ENCODE results near the gene KIF3C.
"Not testable (repeated sequence)": the region's sequence is repeated elsewhere in the genome, so short reads cannot be mapped to it uniquely, and the experiment has no call there.

Gene KIF3C

DNA sequence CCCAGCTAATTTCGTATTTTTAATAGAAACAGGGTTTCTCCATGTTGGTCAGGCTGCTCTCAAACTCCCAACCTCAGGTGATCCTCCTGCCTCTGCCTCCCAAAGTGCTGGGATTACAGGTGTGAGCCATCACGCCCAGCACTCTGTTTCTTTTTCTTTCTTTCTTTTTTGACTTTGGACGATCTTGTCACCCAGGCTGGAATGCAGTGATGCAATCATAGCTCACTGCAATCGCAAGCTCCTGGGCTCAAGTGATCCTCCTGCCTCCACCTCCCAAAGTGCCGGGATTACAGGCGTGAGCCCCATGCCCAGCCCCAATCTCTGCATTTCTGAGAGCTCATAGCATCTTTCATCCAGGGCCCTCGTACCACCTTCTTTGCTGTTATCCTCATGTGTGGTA, 17.1 kb upstream of the KIF3C start:
- not testable (repeated sequence) for DNase-seq (ENCODE audit: low read depth, low spot score)

DNA sequence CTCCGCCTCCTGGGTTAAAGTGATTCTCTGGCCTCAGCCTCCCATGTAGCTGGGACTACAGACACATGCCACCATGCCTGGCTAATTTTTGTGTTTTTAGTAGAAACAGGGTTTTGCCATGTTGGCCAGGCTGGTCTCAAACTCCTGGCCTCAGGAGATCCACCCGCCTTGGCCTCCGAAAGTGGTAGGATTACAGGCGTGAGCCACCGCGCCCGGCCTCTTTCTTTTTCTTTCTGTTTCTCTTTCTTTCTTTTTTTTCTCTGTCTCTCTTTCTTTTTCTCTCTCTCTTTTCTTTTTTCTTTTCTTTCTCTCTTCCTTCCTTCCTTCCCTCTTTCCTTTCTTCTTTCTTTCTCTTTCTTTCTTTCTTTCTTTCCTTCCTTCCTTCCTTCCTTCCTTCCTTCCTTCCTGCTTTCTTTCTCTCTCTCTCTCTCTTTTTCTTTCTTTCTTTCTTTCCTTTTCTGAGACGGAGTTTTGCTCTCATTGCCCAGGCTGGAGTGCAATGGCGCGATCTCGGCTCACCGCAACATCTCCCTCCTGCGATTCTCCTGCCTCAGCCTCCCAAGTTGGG, 16.6 kb upstream of the KIF3C start:
- DNase-seq (ENCODE audit: low read depth, low spot score) = not testable (repeated sequence)

DNA sequence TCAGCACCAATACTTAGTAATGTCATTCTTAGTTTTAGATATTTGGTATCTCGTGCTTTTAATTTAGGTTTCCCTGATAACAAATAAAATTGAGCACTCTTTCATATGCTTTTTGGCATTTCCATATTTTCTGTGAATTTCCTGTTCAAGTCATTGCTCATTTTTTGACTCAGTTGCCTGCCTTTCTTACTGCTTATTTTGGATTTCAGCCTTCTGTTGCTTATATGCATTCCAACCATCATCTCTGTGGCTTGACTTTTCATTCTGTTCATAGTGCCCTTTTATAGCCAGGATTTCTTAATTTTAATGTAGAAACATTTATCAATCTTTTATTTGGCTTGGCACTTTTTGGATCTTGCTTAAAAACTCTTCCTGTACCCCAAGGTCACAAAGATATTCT, 14.5 kb upstream of the KIF3C start:
- no peak for DNase-seq (ENCODE audit: low read depth, low spot score)

DNA sequence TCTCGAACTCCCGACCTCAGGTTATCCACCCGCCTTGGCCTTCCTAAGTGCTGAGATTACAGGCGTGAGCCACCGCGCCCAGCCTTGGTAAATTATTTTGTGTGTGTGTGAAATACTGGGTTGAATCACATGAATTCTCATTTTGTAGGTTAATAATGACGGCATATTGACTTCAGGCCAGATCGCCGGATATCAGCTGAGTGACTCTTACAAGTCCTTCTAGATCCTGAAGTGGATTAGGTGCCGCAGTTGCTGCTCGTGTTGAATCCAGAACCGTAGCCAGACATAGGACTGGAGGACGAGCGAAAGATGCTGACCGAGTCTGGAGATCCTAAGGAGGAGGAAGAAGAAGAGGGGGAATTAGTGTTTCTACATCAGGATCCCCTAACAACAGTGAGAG, 12.2 kb upstream of the KIF3C start:
- no peak for DNase-seq (ENCODE audit: low read depth, low spot score)

DNA sequence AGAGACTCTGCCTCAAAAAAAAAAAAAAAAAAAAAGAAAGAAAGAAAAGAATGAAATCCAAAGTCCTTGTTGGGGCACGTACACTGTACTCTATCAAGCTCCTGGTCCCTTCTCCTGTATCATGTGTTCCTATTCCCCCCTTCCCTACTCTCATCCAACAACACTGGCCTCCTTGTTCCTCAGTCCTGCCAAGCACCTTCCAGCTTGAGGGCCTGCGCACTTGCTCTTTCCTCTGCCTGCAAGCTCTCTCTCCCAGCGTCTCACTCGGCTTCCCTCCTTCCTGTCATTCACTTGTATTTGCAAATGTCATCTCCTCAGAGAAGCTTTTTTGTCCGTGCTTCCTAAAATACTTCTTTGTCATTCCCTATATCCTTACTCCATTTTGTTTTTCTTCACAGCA, 10.8 kb upstream of the KIF3C start:
- no peak for DNase-seq (ENCODE audit: low read depth, low spot score)

DNA sequence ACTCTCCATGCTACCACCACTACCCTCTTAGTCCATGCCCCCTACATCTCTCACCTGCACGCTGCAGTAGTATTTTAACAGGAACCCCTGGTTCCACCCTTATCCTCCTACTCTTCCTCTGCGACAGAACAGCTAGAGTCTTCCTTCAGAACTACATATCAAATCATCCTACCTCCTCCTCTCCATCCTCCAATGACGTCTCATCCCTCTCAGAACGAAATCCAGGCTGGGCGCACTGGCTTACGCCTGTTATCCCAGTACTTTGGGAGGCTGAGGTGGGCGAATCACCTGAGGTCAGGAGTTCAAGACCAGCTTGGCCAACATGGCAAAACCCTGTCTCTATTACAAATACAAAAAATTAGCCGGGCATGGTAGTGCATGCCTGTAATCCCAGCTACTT, 10.3 kb upstream of the KIF3C start:
- no peak for DNase-seq (ENCODE audit: low read depth, low spot score)

DNA sequence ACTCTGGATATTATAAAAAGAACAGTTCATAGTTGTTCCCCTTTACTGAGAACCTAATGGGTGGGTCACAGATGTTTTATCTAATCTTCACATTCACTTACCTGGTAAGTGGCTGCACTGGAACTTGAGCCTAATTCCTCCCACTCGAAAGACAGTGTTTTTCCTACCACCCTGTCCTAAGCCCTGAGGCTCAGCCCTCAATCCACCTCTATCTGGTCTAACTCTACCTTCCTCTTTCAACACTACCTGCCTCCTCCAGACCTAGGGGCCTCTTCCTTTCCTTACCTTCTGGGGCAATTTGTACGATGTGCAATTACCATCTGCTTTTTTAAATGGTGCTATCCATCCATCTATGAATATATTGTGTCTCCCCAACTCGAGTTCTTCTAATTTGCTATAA, 9.7 kb upstream of the KIF3C start:
- no peak for DNase-seq (ENCODE audit: low read depth, low spot score)

DNA sequence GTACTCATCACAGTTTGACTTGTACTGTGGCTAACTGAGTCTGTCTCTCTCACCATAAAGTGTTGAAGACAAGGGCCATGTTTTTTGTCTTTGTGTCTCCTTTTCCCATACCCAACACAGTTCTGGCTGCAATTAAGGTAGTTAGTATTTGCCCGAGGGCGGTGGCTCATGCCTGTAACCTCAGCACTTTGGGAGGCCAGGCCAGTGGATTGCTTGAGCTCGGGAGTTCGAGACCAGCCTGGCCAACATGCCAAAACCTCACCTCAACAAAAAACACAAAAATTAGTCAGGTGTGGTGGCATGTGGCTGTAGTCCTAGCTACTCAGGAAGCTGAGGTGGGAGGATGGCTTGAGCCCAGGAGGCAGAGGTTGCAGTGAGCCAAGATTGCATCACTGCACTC, 6.9 kb upstream of the KIF3C start:
- no peak for DNase-seq (ENCODE audit: low read depth, low spot score)

DNA sequence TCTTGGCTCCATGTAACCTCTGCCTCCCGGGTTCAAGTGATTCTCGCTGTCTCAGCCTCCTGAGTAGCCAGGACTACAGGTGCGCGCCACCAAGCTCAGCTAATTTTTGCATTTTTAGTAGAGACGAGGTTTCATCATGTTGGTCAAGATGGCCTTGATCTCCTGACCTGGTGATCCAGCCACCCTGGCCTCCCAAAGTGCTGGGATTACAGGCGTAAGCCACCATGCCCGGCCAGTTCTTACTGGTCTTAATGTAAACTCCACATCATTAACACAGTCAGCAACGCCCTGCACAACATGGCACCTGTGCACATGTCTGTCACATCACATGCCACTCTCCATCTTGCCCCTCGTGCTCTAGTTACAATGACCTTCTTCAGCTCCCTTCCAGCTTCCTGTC, 5.8 kb upstream of the KIF3C start:
- DNase-seq (ENCODE audit: low read depth, low spot score) = no peak

DNA sequence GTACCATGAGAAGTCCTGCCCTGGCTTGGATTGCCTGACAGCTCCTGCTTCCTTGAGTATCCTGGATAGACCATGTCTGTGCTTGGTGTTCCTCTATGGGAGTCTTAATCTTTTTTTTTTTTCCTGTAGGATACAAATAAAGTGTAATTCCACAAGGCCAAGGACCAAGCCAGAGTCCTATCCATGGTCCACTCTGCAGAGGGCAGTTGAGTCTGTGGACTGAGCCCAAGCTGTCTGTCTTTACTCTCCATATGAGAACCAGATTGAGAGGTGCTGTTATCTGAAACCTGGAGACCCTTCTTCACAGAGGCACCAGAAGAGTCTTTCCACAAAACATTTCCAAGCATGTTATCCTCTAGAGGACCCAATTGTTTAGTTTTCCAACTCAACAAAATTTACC, 1.4 kb upstream of the KIF3C start:
- DNase-seq (ENCODE audit: low read depth, low spot score) = no peak

DNA sequence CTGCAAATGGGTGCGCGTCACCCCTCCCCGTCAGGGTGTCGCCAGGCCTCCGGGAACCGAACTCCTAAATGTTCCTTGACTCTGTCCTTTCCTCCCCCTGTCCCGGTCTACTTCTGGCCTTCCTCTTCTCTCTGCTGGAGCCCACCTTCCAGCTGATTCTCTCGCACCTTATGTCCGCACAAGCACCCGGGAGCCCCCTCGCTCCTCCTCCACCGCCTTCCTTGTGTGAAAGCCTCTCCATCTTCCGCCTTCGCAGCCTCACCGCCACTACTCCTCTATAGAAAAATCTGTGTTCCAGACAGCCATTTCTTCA, 627 bp upstream of the KIF3C start:
- DNase-seq (ENCODE audit: low read depth, low spot score) = no peak

DNA sequence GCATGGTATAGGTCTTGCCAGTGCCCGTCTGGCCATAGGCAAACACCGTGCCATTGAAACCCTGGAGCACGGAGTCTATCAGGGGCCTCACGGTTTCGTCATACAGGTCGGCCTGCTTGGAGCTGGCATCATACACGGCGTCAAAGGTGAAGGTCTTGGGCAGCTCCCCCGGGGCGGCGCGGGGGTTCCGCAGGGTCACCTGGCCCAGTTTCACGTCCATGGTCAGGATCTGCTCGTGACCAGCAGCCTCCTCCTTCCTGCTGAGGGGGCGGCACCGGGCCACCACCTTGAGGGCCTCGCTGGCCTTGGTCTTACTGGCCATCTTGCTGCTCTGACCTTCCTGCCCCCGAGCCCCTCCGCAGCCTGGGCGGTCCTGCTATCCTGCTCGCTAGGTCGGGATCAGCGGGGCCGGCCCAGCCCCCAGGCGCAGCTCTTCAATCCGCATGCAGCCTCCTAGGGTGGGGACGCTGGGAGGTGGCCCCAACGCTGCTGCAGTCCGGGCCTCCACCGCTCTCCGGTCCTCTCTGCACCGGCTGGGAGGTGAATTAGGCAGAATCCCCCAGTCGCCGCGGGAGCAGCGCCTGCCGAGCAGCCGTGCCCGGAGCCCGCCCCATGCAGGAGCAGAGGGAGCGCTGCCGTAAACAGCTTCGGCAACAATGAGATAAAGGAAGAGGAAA, 563 bp downstream of the KIF3C start:
- no peak for DNase-seq (ENCODE audit: low read depth, low spot score)

DNA sequence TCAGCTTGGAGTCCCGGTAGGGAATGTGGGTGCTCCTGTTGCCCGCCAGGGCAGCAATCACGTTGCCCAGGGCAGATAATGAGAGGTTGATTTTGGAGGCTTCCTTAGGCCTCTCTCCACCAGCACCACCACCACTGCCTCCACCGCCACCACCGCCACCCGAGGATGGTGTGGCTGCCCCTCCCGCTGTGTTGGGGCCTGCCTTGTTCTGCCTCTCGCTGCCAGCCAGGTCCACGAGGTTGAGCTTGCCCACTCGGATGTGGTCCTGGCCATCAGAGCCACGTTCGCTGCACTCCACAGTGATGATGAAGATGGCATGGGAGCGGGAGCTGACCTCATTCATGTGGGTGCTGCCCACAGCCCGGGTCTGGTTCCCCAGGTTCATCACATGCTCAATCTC, 1.3 kb downstream of the KIF3C start:
- DNase-seq (ENCODE audit: low read depth, low spot score) = no peak

DNA sequence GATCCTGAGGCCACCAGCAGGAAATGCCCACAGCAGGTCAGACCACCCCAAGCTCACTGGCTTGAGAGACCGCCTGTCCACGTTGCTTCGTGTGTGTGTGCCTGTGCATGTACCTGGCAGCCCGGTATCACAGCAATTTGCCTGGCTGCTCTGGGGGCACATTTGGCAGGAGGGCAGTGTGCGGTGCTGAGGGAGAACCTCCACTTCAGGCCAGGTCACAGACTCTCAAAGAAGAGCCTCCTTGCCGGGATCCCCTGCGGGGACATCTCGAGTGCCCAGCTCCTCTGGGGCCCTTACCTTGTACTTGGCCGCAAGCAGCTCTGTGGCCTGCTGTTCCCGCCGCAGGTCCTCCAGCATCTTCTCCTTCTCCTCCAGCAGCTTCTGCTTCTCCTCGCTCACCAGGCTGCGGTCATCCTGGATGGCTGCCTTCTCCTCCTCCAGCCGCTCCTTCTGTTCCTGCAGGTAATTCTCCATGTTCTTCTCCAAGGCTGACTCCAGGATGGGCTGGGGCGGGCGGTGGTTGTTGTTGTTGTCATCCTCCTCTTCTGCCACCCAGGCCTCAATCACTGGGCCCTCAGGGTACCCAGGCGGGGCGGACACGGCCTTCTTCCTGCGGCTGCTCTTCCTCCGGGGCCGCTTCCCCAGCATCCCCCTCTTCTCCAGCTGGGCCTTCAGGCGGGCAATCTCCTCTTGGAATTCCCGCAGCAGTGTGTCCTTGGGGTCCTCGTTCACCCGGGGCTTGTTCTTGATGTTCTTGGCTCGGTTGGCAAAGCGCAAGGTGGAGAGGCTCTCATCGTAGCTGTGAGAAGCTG, 2.0 kb downstream of the KIF3C start:
- no peak for DNase-seq (ENCODE audit: low read depth, low spot score)

DNA sequence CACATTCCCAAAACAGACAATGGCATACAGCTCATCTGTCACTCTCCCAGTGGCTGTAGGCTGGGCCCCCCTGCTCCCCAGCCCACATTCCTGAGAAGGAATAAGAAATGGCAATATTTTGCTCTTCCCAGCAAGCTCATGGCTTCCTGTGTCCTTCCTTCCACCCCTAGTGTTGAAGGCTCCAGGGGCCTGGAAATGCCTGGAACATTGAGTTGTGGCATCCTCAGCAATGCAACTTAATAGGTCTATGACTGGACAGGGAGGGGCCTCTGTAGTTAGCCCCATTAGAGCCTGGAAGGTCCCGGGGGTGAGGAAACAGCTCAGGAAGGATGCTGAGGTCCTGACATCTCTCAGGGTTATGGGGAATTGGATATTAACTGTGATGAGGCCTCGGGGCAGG, 3.3 kb downstream of the KIF3C start:
- no peak for DNase-seq (ENCODE audit: low read depth, low spot score)

DNA sequence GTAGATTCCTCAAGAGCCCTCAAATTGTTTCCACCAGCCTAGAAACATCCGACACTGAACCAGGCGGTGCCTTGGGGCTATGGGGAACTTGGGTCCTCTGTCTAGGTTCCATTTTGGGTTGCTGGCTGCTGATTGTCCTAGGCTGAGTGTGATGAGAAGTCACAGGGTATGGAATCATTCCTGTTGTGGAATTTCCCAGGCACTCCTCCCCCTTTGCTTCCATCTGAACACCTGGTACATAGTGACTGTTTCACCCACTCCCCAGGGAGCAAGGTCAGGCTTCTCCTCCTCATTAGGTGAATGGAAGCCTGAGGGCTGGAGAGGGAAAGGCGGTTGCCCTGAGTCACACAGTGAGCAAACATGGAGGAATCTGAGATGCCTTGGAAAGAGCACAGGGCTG, 4.5 kb downstream of the KIF3C start:
- DNase-seq (ENCODE audit: low read depth, low spot score) = no peak

DNA sequence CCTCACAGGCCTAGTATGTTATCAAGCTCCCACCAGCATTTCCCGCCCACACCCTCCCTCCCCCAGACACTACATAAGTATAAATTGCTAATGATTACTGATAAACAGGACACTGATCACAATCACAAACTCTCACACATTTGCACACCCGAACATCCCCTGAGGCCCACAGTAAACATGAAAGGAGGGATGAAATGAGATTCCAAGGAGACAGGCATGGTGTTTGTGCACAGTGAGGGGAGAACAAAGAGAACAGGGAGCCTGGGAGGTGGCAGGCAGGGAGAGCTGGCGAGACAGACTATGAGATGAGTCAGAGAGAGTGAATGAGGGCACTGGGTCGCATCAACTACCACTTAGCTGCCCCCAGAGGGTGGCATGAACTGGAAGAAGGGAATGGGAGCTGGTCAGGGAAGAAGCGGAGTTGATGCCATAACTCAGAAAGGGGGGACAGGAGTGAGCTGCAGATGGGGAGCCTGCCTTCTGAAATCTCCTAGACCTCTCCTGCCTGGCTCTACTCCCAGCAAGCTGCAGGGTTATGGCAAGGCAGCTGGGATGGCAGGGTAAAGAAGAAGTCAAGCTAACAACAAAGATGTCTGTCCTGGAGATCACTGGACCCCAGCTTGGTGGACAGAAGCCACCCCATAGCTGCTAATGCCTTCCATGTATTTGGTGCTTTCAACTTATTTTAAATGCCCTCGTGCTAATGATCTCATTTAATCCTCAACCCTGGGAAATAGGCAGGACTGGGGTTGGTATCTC, 5.1 kb downstream of the KIF3C start:
- DNase-seq (ENCODE audit: low read depth, low spot score) = no peak

DNA sequence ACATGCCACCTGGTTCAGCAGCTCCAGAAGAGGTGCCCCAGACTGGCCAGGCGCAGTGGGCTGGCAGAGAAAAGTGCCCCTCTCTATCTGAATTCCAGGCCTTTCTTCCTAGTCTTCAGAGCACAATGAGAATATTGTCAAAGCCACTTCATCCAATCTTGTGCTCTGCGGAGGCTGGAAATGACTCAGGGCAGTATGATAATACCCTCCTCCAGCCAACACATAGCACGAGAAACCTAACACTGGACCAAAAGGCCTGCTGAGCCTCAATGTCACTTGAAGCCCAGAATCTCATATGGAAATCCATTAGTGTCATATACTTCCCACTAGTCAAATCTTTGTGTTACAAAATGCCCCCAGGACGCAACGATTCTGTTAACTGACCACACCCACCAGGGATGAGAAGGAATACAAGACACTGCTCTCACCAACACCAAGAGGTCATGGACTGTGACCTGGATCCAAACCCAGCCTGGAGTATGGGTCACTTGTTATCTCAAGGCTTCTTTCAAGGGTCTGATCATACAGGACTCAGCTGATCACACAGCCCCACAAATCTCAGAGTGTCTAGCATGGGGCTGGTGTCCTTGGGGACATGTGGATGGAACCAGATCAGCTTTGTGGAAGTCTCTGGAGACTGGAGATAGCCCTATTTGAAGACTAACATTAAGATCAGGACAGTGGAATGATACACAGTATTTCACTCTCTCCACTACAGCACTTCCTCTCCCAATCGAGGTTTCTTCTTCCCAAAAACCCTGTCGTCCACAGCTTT, 10.1 kb downstream of the KIF3C start:
- no peak for DNase-seq (ENCODE audit: low read depth, low spot score)

DNA sequence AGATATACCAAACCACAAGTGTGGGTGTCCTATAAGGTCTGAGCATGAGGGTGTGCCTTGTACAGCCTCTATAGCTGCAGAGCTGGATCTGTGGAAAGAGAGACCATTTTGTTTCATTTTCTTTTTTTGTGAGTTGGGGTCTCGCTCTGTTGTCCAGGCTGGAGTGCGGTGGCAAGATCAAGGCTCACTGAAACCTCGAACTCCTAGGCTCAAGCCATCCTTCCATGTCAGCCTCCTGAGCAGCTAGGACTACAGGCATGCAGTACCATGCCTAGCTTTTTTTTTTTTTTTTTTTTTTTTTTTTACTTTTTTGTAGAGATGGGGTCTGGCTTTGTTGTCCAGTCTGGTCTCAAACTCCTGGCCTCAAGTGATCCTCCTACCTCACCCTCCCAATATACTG, 10.7 kb downstream of the KIF3C start:
- DNase-seq (ENCODE audit: low read depth, low spot score) = no peak

DNA sequence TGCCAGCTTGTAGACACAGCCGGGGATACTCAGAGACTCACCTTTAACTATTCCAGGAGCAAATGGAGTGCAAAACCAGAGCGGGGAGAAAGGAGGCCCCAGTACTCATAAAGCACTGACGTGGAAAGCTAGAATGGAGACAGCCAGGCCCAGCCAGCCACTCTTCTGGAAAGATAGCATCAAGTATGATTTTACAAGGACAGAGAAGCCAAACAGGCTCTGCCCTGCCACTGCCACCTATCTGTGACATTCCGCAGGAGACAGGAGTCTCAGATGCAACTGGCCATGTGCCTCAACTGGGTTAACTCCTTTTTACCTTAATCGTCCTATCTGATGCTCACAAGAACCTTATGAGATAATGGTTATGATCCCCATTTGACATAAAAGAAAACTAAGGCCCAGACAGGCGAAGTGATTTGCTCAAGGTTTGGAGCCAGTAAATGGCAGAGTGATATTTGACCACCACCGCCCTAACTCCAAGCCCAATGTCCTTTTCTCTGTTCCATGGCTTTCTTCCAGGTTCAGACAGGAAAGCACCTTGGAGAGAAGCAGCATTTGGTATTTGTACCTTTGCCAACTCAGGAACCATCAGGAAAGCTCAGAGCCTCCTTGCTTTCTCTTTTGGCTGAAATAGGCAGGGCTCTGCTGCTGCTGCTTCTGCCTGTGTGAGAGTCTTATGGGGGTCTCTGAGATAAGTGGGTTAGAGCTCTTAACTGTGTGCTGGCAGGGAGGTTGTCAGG, 15.6 kb downstream of the KIF3C start:
- no peak for DNase-seq (ENCODE audit: low read depth, low spot score)

DNA sequence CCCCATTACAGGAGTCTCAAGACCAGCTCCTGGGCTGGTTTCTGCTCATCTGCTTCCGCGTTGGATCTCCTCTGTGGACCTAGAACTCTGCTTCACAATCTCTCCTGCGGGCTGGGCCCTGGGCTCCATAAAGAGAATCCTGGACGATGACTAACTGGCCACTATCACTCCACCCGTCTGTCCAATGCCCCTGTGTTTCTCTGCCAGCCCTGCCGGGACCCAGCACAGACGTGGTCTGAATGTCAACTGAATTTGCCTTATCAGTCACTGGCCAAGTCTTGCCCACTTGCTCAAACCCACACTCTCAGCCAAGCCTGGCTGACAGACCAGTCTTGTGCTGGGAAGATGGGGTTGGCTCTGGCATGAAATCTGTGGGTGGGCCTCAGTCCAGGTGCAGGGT, 17.4 kb downstream of the KIF3C start:
- DNase-seq (ENCODE audit: low read depth, low spot score) = no peak
